GM18870 (cell line): ENCODE results near the gene ETNK2.
"Not testable (repeated sequence)": the region's sequence is repeated elsewhere in the genome, so short reads cannot be mapped to it uniquely, and the experiment has no call there.

ENCODE experiments used
- ATAC-seq: cut with Tn5 transposase; IDR thresholded peaks from one replicate; pipeline ENCODE4 v1.9.1; 2021; ENCODE audit warnings: moderate library complexity; ENCODE audit not compliant: unreplicated experiment

Gene ETNK2

GRCh38 chr1:204103431-204103741 lies 48.5 kb downstream of the ETNK2 start:
- no peak for ATAC-seq

- no peak for ATAC-seq
Observed at GRCh38 chr1:204102739-204103430, 49.0 kb downstream of the ETNK2 start.

GRCh38 chr1:204102029-204102611 lies 49.7 kb downstream of the ETNK2 start:
- ATAC-seq, result no peak

GRCh38 chr1:204099754-204100153 lies 52.1 kb downstream of the ETNK2 start:
- not testable (repeated sequence) for ATAC-seq

- ATAC-seq, result no peak
Observed at GRCh38 chr1:204098683-204099082, 53.2 kb downstream of the ETNK2 start.

- no peak for ATAC-seq
Observed at GRCh38 chr1:204096931-204097330, 54.9 kb downstream of the ETNK2 start.

- ATAC-seq, result no peak
Observed at GRCh38 chr1:204094856-204095634, 56.8 kb downstream of the ETNK2 start.

GRCh38 chr1:204094313-204094729 lies 57.5 kb downstream of the ETNK2 start:
- no peak for ATAC-seq

GRCh38 chr1:204093781-204094180 lies 58.1 kb downstream of the ETNK2 start:
- no peak for ATAC-seq

GRCh38 chr1:204093421-204093717 lies 58.5 kb downstream of the ETNK2 start:
- no peak for ATAC-seq

GRCh38 chr1:204092632-204093420 lies 59.0 kb downstream of the ETNK2 start:
- ATAC-seq, result no peak

- no peak for ATAC-seq
Observed at GRCh38 chr1:204091787-204092312, 60.0 kb downstream of the ETNK2 start.

- no peak for ATAC-seq
Observed at GRCh38 chr1:204091066-204091465, 60.8 kb downstream of the ETNK2 start.

- ATAC-seq, result not testable (repeated sequence)
Observed at GRCh38 chr1:204090132-204090531, 61.7 kb downstream of the ETNK2 start.

GRCh38 chr1:204089044-204089751 lies 62.6 kb downstream of the ETNK2 start:
- ATAC-seq, result no peak

GRCh38 chr1:204088596-204088995 lies 63.2 kb downstream of the ETNK2 start:
- ATAC-seq, result no peak

GRCh38 chr1:204087893-204088528 lies 63.8 kb downstream of the ETNK2 start:
- ATAC-seq, result no peak

GRCh38 chr1:204087181-204087892 lies 64.5 kb downstream of the ETNK2 start:
- ATAC-seq, result no peak

- ATAC-seq, result no peak
Observed at GRCh38 chr1:204085876-204086275, 66.0 kb downstream of the ETNK2 start.
